Smooth muscle cell (in vitro differentiated cells): ENCODE measurements around the gene ABTB2. TPM values are rescaled to one million over a fixed set of nuclear protein-coding genes. Genes with fewer than 3 reads are reported as not detected.
A peak's percentile ranks its signal among the peaks of the same experiment; 100 is the strongest.

ENCODE experiments used
- DNase-seq: peaks from one replicate; lab custom pipeline; 2025; ENCODE audit not compliant: unreplicated experiment; lab: John Stamatoyannopoulos, UW
- H2AFZ ChIP-seq: fragments of 200-600 bp; sonication (generic); 2 replicates; pipeline ENCODE4 v1.6.0; 2016; ENCODE audit warnings: antibody characterized with exemption, low read depth, mild to moderate bottlenecking
- H3F3A ChIP-seq: fragments of 200-600 bp; sonication (generic); 2 replicates; pipeline ENCODE4 v1.6.0; 2017; ENCODE audit warnings: antibody characterized with exemption, low read depth
- H3K27ac ChIP-seq: fragments of 200-600 bp; sonication (generic); 2 replicates; pipeline ENCODE4 v1.5.1; 2016; ENCODE audit warnings: low read depth, mild to moderate bottlenecking
- H3K27me3 ChIP-seq: fragments of 200-600 bp; sonication (generic); 2 replicates; pipeline ENCODE4 v1.6.1; 2016; ENCODE audit warnings: low read depth, mild to moderate bottlenecking
- H3K36me3 ChIP-seq: fragments of 200-600 bp; sonication (generic); 2 replicates; pipeline ENCODE4 v1.5.1; 2016; ENCODE audit warnings: low read depth
- H3K4me1 ChIP-seq: fragments of 200-600 bp; sonication (generic); 2 replicates; pipeline ENCODE4 v1.5.1; 2016; ENCODE audit warnings: low read depth
- H3K4me2 ChIP-seq: fragments of 200-600 bp; sonication (generic); 2 replicates; pipeline ENCODE4 v1.6.0; 2016; ENCODE audit warnings: mild to moderate bottlenecking
- H3K4me3 ChIP-seq: fragments of 200-600 bp; sonication (generic); 2 replicates; pipeline ENCODE4 v1.5.1; 2016; ENCODE audit warnings: mild to moderate bottlenecking
- H3K79me2 ChIP-seq: fragments of 200-600 bp; sonication (generic); 2 replicates; pipeline ENCODE4 v1.6.0; 2016; ENCODE audit warnings: low read depth, mild to moderate bottlenecking
- H3K9ac ChIP-seq: fragments of 200-600 bp; sonication (generic); 2 replicates; pipeline ENCODE4 v1.6.0; 2016; ENCODE audit warnings: low read depth
- H3K9me3 ChIP-seq: fragments of 200-600 bp; sonication (generic); replicated peaks from 2 replicates; pipeline ENCODE4 v1.5.1; 2016; ENCODE audit warnings: low read depth
- H4K20me1 ChIP-seq: fragments of 200-600 bp; sonication (generic); 2 replicates; pipeline ENCODE4 v1.6.0; 2016; ENCODE audit warnings: low read depth
- WGBS: methylation state at CpG from one replicate; pipeline ENCODE4 v1.1.7; 2016; ENCODE audit warnings: low lambda C conversion rate; 5-methylcytosine and 5-hydroxymethylcytosine counted together
- polyA plus RNA-seq: library from polyadenylated mRNA; unstranded; fragments of >200 nt; fragmentation: Nextera tagmentation; extraction: Ambion mirVana; gene quantifications from 2 replicates; pipeline ENCODE4 v1.2.1, GENCODE V29; 2016
- total RNA-seq: library from RNA; depleted of rRNA; stranded (reverse); fragments of >200 nt; gene quantifications from 2 replicates; pipeline ENCODE4 v1.2.3, GENCODE V29; 2014
- TF ChIP-seq, protein P1 (sequence below): fragments of 200-600 bp; sonication (generic); IDR thresholded peaks from 2 replicates; pipeline ENCODE4 v1.5.1; 2017; ENCODE audit warnings: borderline replicate concordance, mild to moderate bottlenecking, antibody characterized with exemption; ENCODE audit not compliant: insufficient read depth, poor library complexity, severe bottlenecking

ABTB2 gene
- total and polyA plus RNA-seq, 2 experiments from 2014 or later = 4.3 to 4.9 TPM

DNA sequence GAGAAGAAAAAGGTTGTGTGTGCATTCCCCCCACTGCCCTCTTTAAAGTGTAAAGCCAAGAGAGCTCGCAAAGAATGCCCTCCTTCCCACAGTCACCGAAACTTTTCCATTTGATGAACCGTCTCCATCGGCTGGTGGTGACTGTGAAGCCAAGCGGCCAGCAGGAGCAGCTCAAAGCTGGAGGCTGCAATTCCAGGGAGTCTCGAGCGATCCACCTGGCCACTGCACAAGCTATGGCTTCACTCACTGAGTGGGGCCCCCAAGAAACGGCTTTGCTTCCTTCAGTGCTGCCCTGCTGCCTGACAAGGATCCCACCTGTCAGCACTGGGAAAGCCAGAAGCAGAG, 117.7 kb downstream of the ABTB2 start:
- TF ChIP-seq, protein P1, sequence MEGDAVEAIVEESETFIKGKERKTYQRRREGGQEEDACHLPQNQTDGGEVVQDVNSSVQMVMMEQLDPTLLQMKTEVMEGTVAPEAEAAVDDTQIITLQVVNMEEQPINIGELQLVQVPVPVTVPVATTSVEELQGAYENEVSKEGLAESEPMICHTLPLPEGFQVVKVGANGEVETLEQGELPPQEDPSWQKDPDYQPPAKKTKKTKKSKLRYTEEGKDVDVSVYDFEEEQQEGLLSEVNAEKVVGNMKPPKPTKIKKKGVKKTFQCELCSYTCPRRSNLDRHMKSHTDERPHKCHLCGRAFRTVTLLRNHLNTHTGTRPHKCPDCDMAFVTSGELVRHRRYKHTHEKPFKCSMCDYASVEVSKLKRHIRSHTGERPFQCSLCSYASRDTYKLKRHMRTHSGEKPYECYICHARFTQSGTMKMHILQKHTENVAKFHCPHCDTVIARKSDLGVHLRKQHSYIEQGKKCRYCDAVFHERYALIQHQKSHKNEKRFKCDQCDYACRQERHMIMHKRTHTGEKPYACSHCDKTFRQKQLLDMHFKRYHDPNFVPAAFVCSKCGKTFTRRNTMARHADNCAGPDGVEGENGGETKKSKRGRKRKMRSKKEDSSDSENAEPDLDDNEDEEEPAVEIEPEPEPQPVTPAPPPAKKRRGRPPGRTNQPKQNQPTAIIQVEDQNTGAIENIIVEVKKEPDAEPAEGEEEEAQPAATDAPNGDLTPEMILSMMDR = no peak
- Histone ChIP-seq H3K4me1 (peaks cover 34% of the 10 kb centered on the region), H2AFZ (no peak overlapping the region), H4K20me1 (no peaks in the 10 kb centered on the region), H3K9me3 (no peaks in the 10 kb centered on the region), H3K27me3 (no peaks in the 10 kb centered on the region), H3K4me3 (no peak overlapping the region), H3K36me3 (no peaks in the 10 kb centered on the region), H3K79me2 (no peaks in the 10 kb centered on the region), H3F3A (peaks cover 29% of the 10 kb centered on the region), H3K4me2 (peak overlapping the region; percentile 21), H3K9ac (no peak overlapping the region), H3K27ac (peak overlapping the region; percentile 81)
- 41% methylated on average over 8 of the region's 8 CpGs for WGBS
- DNase-seq = no peak

DNA sequence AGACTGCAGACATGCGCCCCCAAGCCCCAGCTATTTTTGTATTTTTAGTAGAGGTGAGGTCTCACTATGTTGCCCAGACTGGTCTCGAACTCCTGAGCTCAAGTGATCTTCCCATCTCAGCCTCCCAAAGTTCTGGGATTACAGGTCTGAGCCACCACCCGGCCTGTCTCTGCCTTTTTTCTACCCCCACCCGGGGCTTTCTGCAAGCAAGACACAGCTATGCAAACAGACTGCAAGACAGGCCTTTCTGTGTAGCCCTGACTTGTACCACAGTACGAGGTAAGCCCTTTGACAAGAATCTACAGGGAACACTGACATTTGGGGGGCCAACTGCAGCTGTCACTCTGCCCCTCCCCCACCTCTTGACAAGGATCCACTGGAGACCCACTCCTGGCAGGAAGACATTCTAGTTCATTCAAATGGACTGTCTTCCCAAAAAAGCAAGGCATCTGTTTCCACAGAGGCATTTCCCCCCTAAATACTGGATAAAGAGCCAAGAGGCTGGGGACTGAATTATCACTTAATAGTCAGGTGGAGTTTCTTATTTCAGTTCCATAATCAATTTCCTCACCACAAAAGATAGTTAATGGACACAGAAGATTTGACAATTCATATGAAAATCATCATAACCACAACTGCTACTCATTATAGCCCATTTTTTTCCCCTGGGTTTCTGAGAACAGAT, 118.2 kb downstream of the ABTB2 start:
- no peak overlapping the region for H2AFZ ChIP-seq
- H3K9me3 ChIP-seq = no peaks in the 10 kb centered on the region
- peak overlapping the region; percentile 81 for H3K27ac ChIP-seq
- H3K4me3 ChIP-seq = no peak overlapping the region
- H4K20me1 ChIP-seq = no peaks in the 10 kb centered on the region
- no peaks in the 10 kb centered on the region for H3K27me3 ChIP-seq
- peak overlapping the region; percentile 30 for H3K9ac ChIP-seq
- TF ChIP-seq, protein P1 = no peak
- no peak for DNase-seq
- H3K4me2 ChIP-seq = peak overlapping the region; percentile 21
- WGBS = 46% methylated on average over 5 of the region's 5 CpGs
- no peaks in the 10 kb centered on the region for H3K36me3 ChIP-seq
- peaks cover 29% of the 10 kb centered on the region for H3F3A ChIP-seq
- no peaks in the 10 kb centered on the region for H3K79me2 ChIP-seq
- H3K4me1 ChIP-seq = peaks cover 35% of the 10 kb centered on the region

DNA sequence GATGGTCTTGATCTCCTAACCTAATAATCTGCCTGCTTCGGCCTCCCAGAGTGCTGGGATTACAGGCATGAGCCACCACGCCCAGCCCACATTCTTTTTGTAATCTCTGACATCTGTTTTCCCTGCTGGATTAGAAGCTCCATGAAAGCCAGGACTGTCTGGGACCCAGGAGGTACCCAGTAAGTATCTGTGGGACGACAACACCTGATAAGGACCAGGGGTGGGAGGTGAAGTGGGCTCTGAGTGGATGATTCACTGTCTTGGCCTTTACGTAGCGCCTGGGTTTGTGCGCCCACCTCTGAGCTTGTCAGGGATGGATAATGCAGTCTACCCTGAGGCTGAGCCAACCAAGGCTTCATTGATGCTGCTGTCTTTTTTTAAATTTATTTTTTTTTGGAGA, 118.8 kb downstream of the ABTB2 start:
- 6% methylated on average over 6 of the region's 6 CpGs for WGBS
- DNase-seq = no peak
- peaks cover 25% of the 10 kb centered on the region for H3F3A ChIP-seq

More for the DNA sequence above, 118.8 kb downstream of the ABTB2 start:
- Histone ChIP-seq H3K4me3 (no peak overlapping the region), H3K27me3 (no peaks in the 10 kb centered on the region), H3K36me3 (no peaks in the 10 kb centered on the region), H4K20me1 (no peaks in the 10 kb centered on the region), H3K27ac (peak overlapping the region; percentile 81), H3K79me2 (no peaks in the 10 kb centered on the region), H3K4me1 (peaks cover 35% of the 10 kb centered on the region), H2AFZ (no peak overlapping the region), H3K9me3 (no peaks in the 10 kb centered on the region), H3K4me2 (no peak overlapping the region), H3K9ac (no peak overlapping the region)
- TF ChIP-seq, protein P1 = no peak
